ENCODE data around the gene CCNE1. TPM values are rescaled to one million over a fixed set of nuclear protein-coding genes. Genes with fewer than 3 reads are reported as not detected.

Gene CCNE1
- total RNA-seq, 1 donor: 4.7 TPM

DNA sequence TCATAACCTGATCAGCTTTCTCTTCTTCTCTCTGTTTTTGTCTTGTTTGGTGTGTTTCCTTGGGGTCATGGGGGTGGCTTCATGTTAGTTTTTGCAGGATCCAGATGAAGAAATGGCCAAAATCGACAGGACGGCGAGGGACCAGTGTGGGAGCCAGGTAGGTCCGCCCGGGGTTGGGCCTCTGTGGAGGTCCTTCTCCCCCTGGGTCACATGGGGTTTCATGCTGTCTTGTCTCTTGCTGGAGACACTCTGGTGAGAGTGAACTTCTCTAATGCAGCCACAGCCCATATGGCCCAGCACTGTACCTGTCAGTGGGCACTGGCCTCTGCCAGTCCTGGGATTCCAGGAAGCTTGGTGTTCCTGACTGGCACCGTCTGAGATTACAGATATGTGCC, 1.1 kb downstream of the CCNE1 start:
- H3K36me3 ChIP-seq (ENCODE audit: insufficient read depth, low read length): peaks cover 6% of the 10 kb centered on the region
- peak overlapping the region; percentile 68 for H3K4me3 ChIP-seq (ENCODE audit: insufficient read depth, low read length)
- H2AFZ ChIP-seq (ENCODE audit: low read length): peak overlapping the region; percentile 74
- TF ChIP-seq, protein P1, sequence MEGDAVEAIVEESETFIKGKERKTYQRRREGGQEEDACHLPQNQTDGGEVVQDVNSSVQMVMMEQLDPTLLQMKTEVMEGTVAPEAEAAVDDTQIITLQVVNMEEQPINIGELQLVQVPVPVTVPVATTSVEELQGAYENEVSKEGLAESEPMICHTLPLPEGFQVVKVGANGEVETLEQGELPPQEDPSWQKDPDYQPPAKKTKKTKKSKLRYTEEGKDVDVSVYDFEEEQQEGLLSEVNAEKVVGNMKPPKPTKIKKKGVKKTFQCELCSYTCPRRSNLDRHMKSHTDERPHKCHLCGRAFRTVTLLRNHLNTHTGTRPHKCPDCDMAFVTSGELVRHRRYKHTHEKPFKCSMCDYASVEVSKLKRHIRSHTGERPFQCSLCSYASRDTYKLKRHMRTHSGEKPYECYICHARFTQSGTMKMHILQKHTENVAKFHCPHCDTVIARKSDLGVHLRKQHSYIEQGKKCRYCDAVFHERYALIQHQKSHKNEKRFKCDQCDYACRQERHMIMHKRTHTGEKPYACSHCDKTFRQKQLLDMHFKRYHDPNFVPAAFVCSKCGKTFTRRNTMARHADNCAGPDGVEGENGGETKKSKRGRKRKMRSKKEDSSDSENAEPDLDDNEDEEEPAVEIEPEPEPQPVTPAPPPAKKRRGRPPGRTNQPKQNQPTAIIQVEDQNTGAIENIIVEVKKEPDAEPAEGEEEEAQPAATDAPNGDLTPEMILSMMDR (IDR thresholded peaks at IDR 0.05; ENCODE audit: extremely low read depth, low read depth, low read length): no peak
- no peaks in the 10 kb centered on the region for H3K79me2 ChIP-seq (ENCODE audit: insufficient read depth, low read length)
- H3K27ac ChIP-seq (ENCODE audit: low read depth, low read length): no peak overlapping the region
- H3K4me2 ChIP-seq (ENCODE audit: insufficient read depth, low read length): peak overlapping the region; percentile 82
- H3K9me3 ChIP-seq (ENCODE audit: low read depth, low read length): no peaks in the 10 kb centered on the region
- H3K4me1 ChIP-seq (ENCODE audit: insufficient read depth, low read length): peaks cover 4% of the 10 kb centered on the region
- no peaks in the 10 kb centered on the region for H4K20me1 ChIP-seq (ENCODE audit: insufficient read depth, low read length)
- no peaks in the 10 kb centered on the region for H3K27me3 ChIP-seq (ENCODE audit: insufficient read depth, low read length)
- DNase-seq (ENCODE audit: insufficient read length, low spot score, missing footprints): no peak

DNA sequence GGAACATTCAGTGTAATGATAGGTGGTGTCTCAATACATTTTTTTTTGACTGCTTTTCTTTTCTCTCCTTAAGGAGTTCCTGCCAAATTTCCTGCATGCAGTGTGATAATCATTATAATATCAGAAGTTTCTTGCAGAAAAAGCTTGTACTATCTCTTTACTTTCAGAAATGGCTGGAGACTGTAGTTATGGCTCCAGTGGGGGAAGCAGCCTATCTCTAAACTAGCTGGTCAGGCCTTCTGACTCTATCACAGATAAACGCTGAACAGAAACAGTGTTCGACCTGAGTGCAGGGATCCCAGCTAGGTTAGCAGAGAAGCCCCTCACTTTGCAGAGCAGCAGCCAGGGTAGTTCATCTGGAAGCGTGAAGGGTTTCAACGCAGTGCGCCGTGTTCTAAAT, 1.9 kb downstream of the CCNE1 start:
- Histone ChIP-seq H2AFZ (ENCODE audit: low read length) (no peak overlapping the region), H3K4me3 (ENCODE audit: insufficient read depth, low read length) (no peak overlapping the region), H3K9me3 (ENCODE audit: low read depth, low read length) (no peaks in the 10 kb centered on the region), H3K36me3 (ENCODE audit: insufficient read depth, low read length) (peaks cover 6% of the 10 kb centered on the region), H3K27ac (ENCODE audit: low read depth, low read length) (no peak overlapping the region), H3K79me2 (ENCODE audit: insufficient read depth, low read length) (no peaks in the 10 kb centered on the region), H3K27me3 (ENCODE audit: insufficient read depth, low read length) (no peaks in the 10 kb centered on the region), H3K4me1 (ENCODE audit: insufficient read depth, low read length) (peaks cover 4% of the 10 kb centered on the region), H3K4me2 (ENCODE audit: insufficient read depth, low read length) (no peak overlapping the region), H4K20me1 (ENCODE audit: insufficient read depth, low read length) (no peaks in the 10 kb centered on the region)
- DNase-seq (ENCODE audit: insufficient read length, low spot score, missing footprints): no peak
- TF ChIP-seq, protein P1 (IDR thresholded peaks at IDR 0.05; ENCODE audit: extremely low read depth, low read depth, low read length): no peak

DNA sequence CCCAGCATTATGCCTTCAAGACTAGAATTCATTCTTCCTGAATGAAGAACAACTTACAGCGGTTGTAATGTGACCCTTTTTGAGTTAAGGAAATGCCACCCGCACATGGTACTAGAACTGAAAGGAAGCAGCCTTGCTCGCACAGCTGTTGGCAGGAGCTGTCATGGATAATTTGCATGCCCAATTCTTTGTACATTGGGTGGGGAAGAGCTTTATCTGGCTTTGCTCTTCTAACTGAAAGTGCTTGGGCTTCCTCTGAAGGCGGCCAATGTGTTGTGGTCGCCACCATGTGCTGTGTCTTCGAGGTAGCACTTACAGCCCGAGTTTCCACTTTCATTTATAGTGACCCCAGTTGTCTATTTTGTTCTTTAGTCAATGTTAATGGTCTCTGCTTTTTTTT, 3.4 kb downstream of the CCNE1 start:
- Histone ChIP-seq H3K79me2 (ENCODE audit: insufficient read depth, low read length) (no peaks in the 10 kb centered on the region), H4K20me1 (ENCODE audit: insufficient read depth, low read length) (no peaks in the 10 kb centered on the region), H3K9me3 (ENCODE audit: low read depth, low read length) (no peaks in the 10 kb centered on the region), H3K27ac (ENCODE audit: low read depth, low read length) (no peak overlapping the region), H3K36me3 (ENCODE audit: insufficient read depth, low read length) (peaks cover 18% of the 10 kb centered on the region), H2AFZ (ENCODE audit: low read length) (no peak overlapping the region), H3K27me3 (ENCODE audit: insufficient read depth, low read length) (no peaks in the 10 kb centered on the region), H3K4me1 (ENCODE audit: insufficient read depth, low read length) (peaks cover 4% of the 10 kb centered on the region), H3K4me2 (ENCODE audit: insufficient read depth, low read length) (no peak overlapping the region), H3K4me3 (ENCODE audit: insufficient read depth, low read length) (no peak overlapping the region)
- TF ChIP-seq, protein P1 (IDR thresholded peaks at IDR 0.05; ENCODE audit: extremely low read depth, low read depth, low read length): no peak
- no peak for DNase-seq (ENCODE audit: insufficient read length, low spot score, missing footprints)

DNA sequence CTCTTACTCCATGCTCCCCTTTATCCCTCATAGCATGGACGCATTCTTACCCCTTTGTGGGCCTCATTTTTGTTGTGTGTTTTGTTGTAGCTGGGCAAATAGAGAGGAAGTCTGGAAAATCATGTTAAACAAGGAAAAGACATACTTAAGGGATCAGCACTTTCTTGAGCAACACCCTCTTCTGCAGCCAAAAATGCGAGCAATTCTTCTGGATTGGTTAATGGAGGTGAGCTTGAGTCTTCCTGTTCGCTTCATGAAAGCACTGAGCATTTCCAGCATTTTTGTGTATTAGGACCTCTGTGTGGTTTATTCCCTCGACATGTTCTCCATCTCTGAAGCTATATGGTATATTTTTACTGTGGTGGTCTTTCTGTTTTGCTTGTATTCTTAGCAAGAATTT, 5.5 kb downstream of the CCNE1 start:
- no peak overlapping the region for H3K4me3 ChIP-seq (ENCODE audit: insufficient read depth, low read length)
- no peak overlapping the region for H3K27ac ChIP-seq (ENCODE audit: low read depth, low read length)
- no peaks in the 10 kb centered on the region for H3K27me3 ChIP-seq (ENCODE audit: insufficient read depth, low read length)
- TF ChIP-seq, protein P1 (IDR thresholded peaks at IDR 0.05; ENCODE audit: extremely low read depth, low read depth, low read length): no peak
- H2AFZ ChIP-seq (ENCODE audit: low read length): no peak overlapping the region
- peaks cover 27% of the 10 kb centered on the region for H3K36me3 ChIP-seq (ENCODE audit: insufficient read depth, low read length)
- H3K9me3 ChIP-seq (ENCODE audit: low read depth, low read length): no peaks in the 10 kb centered on the region
- H3K79me2 ChIP-seq (ENCODE audit: insufficient read depth, low read length): no peaks in the 10 kb centered on the region
- no peaks in the 10 kb centered on the region for H3K4me1 ChIP-seq (ENCODE audit: insufficient read depth, low read length)
- no peak overlapping the region for H3K4me2 ChIP-seq (ENCODE audit: insufficient read depth, low read length)
- no peaks in the 10 kb centered on the region for H4K20me1 ChIP-seq (ENCODE audit: insufficient read depth, low read length)
- peak; percentile 29 for DNase-seq (ENCODE audit: insufficient read length, low spot score, missing footprints)

Measured in osteoblast (primary cell).